Stimulated activated memory B cell treated with anti-CD40 and anti-IgM and Interleukin-4, amounts not matched to agents 10 μg/mL and 1 μg/mL and 100 μg/mL, for 72 hours (primary cell): ENCODE results near the gene NDUFB3.
A peak's percentile ranks its signal among the peaks of the same experiment; 100 is the strongest.

ENCODE experiments used
- ATAC-seq: fragments of 150-1000 bp; cut with Tn5 transposase; 2 replicates; pipeline ENCODE4 v1.10.0; 2021
- H3K27ac Mint-ChIP-seq: one replicate; pipeline ENCODE4 v1.8.0; 2022; ENCODE audit warnings: mild to moderate bottlenecking, mixed read lengths
- H3K27me3 Mint-ChIP-seq: one replicate; pipeline ENCODE4 v1.8.0; 2022; ENCODE audit warnings: mixed read lengths
- H3K36me3 Mint-ChIP-seq: one replicate; pipeline ENCODE4 v1.8.0; 2022; ENCODE audit warnings: mixed read lengths
- H3K4me1 Mint-ChIP-seq: one replicate; pipeline ENCODE4 v1.8.0; 2022; ENCODE audit warnings: mixed read lengths
- H3K4me3 Mint-ChIP-seq: one replicate; pipeline ENCODE4 v1.8.0; 2022; ENCODE audit warnings: mild to moderate bottlenecking, moderate library complexity, mixed read lengths
- H3K9me3 Mint-ChIP-seq: one replicate; pipeline ENCODE4 v1.8.0; 2022; ENCODE audit warnings: mixed read lengths

The NDUFB3 gene

DNA sequence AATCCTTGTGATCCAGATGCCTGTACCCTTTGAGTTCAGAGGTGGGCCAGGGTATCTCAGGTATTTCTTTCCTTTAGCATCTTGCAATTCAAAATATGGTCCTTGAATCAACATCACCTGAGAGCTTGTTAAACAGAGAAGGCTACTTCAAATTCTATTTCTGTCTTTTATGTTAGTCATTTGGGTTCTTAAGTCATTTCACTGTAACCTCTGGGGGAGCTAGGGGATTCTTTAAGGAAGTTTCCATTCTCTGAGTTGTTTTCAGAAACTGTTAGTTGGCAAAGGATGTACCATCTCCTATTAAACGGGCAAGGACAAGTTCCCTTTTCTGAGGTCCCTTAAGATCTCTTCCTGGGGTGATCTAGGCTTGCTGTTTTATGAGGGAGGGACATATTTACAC is 60.7 kb downstream of the NDUFB3 start:
- Mint-ChIP-seq H3K27ac (peak overlapping the region; percentile 96), H3K27me3 (no peaks in the 10 kb centered on the region), H3K36me3 (peaks cover 69% of the 10 kb centered on the region), H3K4me1 (peaks cover 72% of the 10 kb centered on the region), H3K9me3 (no peaks in the 10 kb centered on the region), H3K4me3 (peak overlapping the region; percentile 89)
- peak; percentile 61 for ATAC-seq
